PC-9 (cell line): ENCODE results near the gene ISG15.

Experiments
- CTCF ChIP-seq: fragments of 200-600 bp; sonication (generic); conservative IDR thresholded peaks from 2 replicates; pipeline ENCODE4 v1.6.1; 2017; ENCODE audit warnings: mixed run types, antibody characterized with exemption, mild to moderate bottlenecking, moderate library complexity
- EZH2 ChIP-seq: fragments of 200-600 bp; sonication (generic); IDR thresholded peaks from 2 replicates; pipeline ENCODE4 v1.8.0; 2017; ENCODE audit warnings: antibody characterized with exemption, low read depth

DNA sequence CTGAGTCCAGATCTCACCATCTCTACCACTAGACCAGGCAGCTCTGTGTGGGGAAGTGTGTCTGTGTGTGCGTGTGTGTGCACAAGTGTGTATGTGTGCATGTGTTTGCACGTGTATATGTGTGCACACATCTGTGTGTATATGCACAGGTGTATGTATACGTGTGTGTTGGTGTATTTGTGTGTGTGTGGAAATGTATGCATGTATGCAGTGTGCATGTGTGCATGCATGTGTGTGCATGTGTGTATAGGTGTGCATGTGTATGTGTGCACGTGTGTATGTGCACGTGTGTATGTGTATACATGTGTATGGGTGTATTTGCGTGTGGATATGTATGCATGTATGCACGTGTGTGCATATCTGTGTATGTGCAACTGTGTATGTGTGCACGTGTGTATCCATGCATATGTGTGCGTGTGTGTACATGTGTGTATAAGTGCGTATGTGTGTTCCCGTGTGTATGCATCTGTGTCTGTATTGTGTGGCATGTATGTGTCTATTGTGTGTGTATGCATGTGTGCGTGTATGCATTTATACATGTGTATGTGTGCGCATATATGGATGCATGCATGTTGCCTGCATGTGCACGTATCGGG lies 43.9 kb upstream of the ISG15 start:
- TF ChIP-seq CTCF: no peak
- TF ChIP-seq EZH2: no peak
